IgD-negative memory B cell (primary cell): ENCODE measurements around the gene LYAR. TPM values are rescaled to one million over a fixed set of nuclear protein-coding genes. Genes with fewer than 3 reads are reported as not detected.
A peak's percentile ranks its signal among the peaks of the same experiment; 100 is the strongest.

Source experiments
- H3K27ac Mint-ChIP-seq, 3 donors: one replicate each; pipeline ENCODE4 v1.8.0; 2020 to 2022; ENCODE audit warnings: mild to moderate bottlenecking in 3 of 3, mixed read lengths in 3 of 3, moderate library complexity in 1 of 3
- H3K27me3 Mint-ChIP-seq: one replicate; pipeline ENCODE4 v1.8.0; 2021; ENCODE audit warnings: mixed read lengths
- H3K36me3 Mint-ChIP-seq: one replicate; pipeline ENCODE4 v1.8.0; 2020; ENCODE audit warnings: mild to moderate bottlenecking, mixed read lengths
- H3K4me1 Mint-ChIP-seq, 3 donors: one replicate each; pipeline ENCODE4 v1.8.0; 2020 to 2022; ENCODE audit warnings: mixed read lengths in 3 of 3, mild to moderate bottlenecking in 1 of 3
- H3K4me3 Mint-ChIP-seq, 4 donors: one replicate each; pipeline ENCODE4 v1.8.0; 2020 to 2022; ENCODE audit warnings: mild to moderate bottlenecking in 4 of 4, mixed read lengths in 4 of 4, moderate library complexity in 3 of 4
- H3K9me3 Mint-ChIP-seq, 3 donors: one replicate each; pipeline ENCODE4 v1.8.0; 2020 to 2021; ENCODE audit warnings: mixed read lengths in 3 of 3, mild to moderate bottlenecking in 1 of 3
- polyA plus RNA-seq: library from polyadenylated mRNA; unstranded; fragments of 300-500 nt; fragmentation: Illumina TruSeq; gene quantifications from one replicate; pipeline ENCODE4 v1.2.3, GENCODE V29; 2021

LYAR gene
- polyA plus RNA-seq, 1 donor from 2014 or later, result 18.9 TPM

DNA sequence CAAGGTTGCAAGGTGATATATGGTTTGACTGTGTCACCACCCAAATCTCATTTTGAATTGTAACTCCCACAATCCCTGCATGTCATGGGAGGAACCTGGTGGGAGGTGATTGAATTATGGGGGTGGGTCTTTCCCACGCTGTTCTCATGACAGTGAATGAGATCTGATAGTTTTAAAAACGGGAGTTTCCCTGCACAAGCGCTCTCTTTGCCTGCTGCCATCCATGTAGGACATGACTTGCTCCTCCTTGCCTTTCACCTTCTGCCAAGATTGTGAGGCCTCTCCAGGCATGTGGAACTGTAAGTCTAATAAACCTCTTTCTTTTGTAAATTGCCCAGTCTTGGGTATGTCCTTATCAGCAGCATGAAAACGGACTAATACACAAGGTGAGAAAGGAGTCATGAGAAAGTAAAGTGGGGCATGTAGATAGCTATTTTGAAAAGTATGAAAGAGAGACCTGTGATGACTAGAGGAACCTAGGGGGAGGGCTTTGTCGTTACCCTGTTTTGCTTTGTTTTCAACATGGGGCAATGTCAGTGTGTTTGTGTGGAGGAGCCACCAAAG, 6.4 kb upstream of the LYAR start:
- peaks cover 9 to 27% (median 12%) of the 10 kb centered on the region in 3 donors for H3K4me1 Mint-ChIP-seq
- H3K36me3 Mint-ChIP-seq, result peaks cover 3% of the 10 kb centered on the region
- H3K27me3 Mint-ChIP-seq, result no peaks in the 10 kb centered on the region
- H3K4me3 Mint-ChIP-seq, result no peak overlapping the region
- H3K27ac Mint-ChIP-seq, result no peak overlapping the region
- no peaks in the 10 kb centered on the region for H3K9me3 Mint-ChIP-seq

DNA sequence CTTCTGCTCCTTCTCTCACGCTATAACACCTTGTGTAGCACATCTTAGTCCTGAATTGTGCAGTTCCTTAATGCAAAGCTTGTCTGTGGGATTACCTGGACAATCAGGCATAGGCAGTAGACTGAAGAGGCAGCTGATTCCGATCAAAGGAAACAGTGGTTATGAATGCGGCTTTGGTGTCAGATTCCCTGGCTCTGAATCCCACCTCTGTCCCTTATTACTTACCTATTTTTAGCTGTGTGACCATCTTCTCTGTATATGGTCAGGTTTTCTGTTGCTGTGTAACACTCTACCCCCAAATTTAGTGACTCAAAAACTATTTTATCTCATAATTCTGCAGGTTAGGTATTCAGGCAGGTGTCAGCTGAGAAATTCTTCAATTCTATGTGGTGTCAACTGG, 3.3 kb upstream of the LYAR start:
- no peaks in the 10 kb centered on the region for H3K27me3 Mint-ChIP-seq
- no peaks in the 10 kb centered on the region for H3K9me3 Mint-ChIP-seq
- H3K4me1 Mint-ChIP-seq, result peaks cover 18 to 37% (median 30%) of the 10 kb centered on the region in 3 donors
- H3K4me3 Mint-ChIP-seq, result peak overlapping the region in 2 of 4 donors; percentile 17 to 82
- peaks cover 3% of the 10 kb centered on the region for H3K36me3 Mint-ChIP-seq
- H3K27ac Mint-ChIP-seq, result peak overlapping the region in 2 of 3 donors; percentile 64 to 66

DNA sequence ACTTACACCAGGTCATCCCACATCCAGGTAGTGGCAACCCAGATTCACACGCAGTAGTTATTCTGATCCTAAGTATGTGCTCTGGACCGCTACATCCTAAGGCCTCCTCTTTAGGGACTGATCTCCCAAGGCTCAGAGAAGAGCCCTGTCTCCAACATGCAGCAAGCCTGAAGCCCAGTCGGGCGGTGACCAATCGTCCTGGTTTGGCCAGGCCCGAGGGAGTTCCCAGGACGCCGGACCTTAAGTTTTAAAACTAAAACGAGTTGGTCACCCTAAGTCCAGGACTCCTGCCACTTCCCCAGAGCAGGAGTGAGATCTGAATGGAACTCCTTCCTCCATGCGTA, 385 bp downstream of the LYAR start:
- peaks cover 15 to 28% (median 28%) of the 10 kb centered on the region in 3 donors for H3K4me1 Mint-ChIP-seq
- H3K4me3 Mint-ChIP-seq, result peak overlapping the region; percentile 95 to 99 (median 98)

DNA sequence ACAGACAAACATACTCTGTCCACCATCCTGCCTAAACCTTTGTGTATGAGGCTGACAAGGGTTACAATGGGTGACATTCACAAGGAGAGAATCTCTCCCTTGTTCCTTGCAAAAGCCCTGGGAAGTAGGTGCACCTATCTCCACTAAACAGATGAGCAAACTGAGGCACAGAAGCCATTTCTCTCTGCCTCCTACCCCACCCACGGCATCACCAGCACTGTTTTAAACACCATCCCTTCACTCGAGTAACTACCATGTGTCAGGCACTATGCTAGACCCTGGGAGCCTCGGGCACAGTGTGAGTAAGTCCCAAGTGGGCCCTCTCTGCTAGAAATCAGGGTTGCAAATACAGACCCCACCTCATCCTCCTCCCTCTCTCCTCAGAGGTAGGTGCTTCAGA, 899 bp downstream of the LYAR start:
- peaks cover 15 to 28% (median 28%) of the 10 kb centered on the region in 3 donors for H3K4me1 Mint-ChIP-seq
- peaks cover 6% of the 10 kb centered on the region for H3K36me3 Mint-ChIP-seq
- H3K9me3 Mint-ChIP-seq, result no peaks in the 10 kb centered on the region
- no peaks in the 10 kb centered on the region for H3K27me3 Mint-ChIP-seq
- peak overlapping the region; percentile 95 to 99 (median 98) for H3K4me3 Mint-ChIP-seq
- H3K27ac Mint-ChIP-seq, result peak overlapping the region in 2 of 3 donors; percentile 75 to 82

More for the DNA sequence above, 385 bp downstream of the LYAR start:
- H3K27ac Mint-ChIP-seq, result peak overlapping the region in 2 of 3 donors; percentile 75 to 92
- peaks cover 6% of the 10 kb centered on the region for H3K36me3 Mint-ChIP-seq
- no peaks in the 10 kb centered on the region for H3K27me3 Mint-ChIP-seq
- H3K9me3 Mint-ChIP-seq, result no peaks in the 10 kb centered on the region

DNA sequence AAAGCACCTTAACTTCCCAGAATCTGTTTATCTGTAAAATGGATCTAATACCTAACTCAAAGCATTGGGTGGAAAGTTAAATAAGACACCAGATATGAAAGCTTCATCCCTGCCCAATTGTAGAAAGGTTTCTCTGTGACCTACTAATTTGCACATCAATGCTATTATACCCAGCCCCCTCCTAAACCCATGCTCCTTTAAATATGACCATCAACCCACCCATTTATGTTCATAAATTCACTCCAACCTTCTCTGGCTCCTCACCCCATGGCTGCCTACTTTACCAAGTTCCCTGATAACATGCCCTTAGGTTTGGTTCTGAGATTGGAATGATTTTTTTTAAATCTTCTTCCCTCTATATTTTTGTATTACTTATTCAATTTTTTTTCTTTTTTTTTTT, 1.9 kb downstream of the LYAR start:
- H3K27me3 Mint-ChIP-seq, result no peaks in the 10 kb centered on the region
- peaks cover 19 to 28% (median 26%) of the 10 kb centered on the region in 3 donors for H3K4me1 Mint-ChIP-seq
- peaks cover 6% of the 10 kb centered on the region for H3K36me3 Mint-ChIP-seq
- H3K9me3 Mint-ChIP-seq, result no peaks in the 10 kb centered on the region
- H3K27ac Mint-ChIP-seq, result peak overlapping the region in 1 of 3 donors; percentile 9
- H3K4me3 Mint-ChIP-seq, result peak overlapping the region in 2 of 4 donors; percentile 41 to 79

DNA sequence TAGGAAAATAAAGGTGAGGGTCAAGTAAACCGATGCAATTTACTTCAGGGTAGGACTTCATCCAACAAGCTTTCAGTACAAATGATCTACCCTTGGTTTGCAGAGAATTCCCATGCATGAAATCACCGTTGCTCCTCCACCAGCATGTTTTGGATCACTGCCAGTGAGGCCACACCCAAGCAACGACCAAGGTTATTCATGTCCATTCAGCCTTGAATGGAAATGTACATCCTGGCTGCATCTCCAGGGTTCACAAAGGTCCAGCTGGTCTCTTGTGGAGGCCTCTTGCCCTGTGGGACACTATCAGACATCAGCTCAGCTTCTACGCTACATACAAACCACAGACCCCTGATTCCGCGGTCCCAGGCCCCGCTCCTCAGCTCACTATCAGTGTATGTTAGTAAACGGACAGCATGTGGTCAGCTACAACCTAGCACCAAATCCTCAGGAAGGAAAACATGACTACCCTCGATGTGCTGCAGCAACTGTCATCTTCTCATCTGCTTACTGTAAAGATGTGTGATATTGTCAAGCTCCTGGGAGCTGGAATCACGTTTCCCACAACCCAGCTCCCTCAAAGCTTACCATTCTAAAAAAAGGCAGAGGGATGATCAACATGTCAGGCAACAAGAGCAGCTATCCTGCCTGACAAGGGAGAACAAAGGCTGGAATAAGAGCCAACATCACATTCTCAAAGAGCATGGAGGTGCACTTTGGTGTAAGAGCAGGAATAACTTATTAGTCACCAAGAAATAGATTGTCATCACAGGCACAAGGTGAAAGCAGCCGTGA, 4.9 kb downstream of the LYAR start:
- no peaks in the 10 kb centered on the region for H3K9me3 Mint-ChIP-seq
- no peak overlapping the region for H3K27ac Mint-ChIP-seq
- H3K4me1 Mint-ChIP-seq, result peaks cover 7 to 12% (median 8%) of the 10 kb centered on the region in 3 donors
- H3K27me3 Mint-ChIP-seq, result no peaks in the 10 kb centered on the region
- peak overlapping the region in 1 of 4 donors; percentile 71 for H3K4me3 Mint-ChIP-seq
- H3K36me3 Mint-ChIP-seq, result peaks cover 8% of the 10 kb centered on the region

DNA sequence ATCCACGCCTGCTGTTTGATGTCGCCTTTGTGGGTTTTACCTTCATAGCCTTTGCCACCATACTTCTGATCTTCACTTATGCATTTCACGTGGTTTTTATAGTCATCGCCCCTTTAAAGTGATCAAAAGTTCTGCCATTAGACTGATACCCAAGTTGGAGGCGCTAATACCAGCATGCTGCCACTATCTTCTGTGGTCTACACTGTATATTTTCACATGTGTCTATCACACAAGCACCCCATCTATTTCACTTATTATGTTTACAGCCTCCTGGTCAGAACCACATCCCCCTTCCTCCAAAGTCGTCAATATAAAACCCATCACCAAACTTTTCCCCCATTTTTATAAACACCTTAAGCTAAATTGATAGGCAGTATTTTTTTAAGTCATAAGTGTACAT, 8.2 kb downstream of the LYAR start:
- Mint-ChIP-seq H3K27me3 (no peaks in the 10 kb centered on the region), H3K4me1 (peaks cover 0 to 4% (median 0%) of the 10 kb centered on the region in 3 donors), H3K27ac (no peak overlapping the region), H3K9me3 (no peaks in the 10 kb centered on the region), H3K4me3 (no peak overlapping the region), H3K36me3 (peaks cover 11% of the 10 kb centered on the region)

DNA sequence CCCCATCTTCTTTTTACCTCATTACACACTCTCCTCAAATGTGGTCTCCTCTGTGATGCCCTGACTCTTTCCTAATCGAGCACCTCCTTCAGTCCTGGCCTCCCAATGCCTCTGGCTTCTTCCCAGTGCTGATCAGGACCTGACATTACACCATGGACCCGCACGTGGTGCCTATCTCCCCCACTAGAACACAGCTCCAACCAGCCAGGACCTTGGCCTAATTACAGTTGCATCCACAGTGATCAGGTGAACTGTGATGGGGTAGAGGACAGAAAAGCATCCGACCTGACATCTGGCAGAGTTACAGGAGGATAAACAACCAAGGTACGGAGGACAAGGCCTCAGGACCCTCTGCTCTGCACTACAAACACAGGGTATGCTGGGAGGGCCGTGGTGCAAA, 12.4 kb downstream of the LYAR start:
- peak overlapping the region in 1 of 4 donors; percentile 49 for H3K4me3 Mint-ChIP-seq
- no peak overlapping the region for H3K27ac Mint-ChIP-seq
- no peaks in the 10 kb centered on the region for H3K4me1 Mint-ChIP-seq
- no peaks in the 10 kb centered on the region for H3K27me3 Mint-ChIP-seq
- H3K9me3 Mint-ChIP-seq, result no peaks in the 10 kb centered on the region
- H3K36me3 Mint-ChIP-seq, result peaks cover 12% of the 10 kb centered on the region

DNA sequence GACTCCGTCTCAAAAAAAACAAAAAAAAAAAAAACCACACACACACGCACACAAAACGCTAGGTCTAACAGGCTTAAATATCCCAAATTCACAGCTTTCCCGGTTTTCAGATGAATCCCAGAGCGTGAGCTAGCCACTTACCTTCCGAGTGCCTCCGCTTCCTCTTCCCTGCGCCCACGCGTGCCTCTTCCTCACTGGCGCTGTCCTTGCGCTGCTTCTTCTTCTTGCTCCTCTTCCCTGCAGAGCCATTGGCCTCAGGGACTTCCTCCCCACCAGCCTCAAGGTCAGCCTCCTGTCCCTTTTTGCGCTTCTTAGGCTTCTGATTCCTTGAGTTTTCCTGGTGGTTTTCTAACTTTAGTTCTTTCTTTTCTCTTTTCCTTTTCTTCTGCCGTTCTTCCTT, 15.7 kb downstream of the LYAR start:
- Mint-ChIP-seq H3K4me3 (no peak overlapping the region), H3K9me3 (no peaks in the 10 kb centered on the region), H3K36me3 (peaks cover 7% of the 10 kb centered on the region), H3K27me3 (no peaks in the 10 kb centered on the region), H3K4me1 (peaks cover 0 to 2% (median 0%) of the 10 kb centered on the region in 3 donors), H3K27ac (peak overlapping the region in 1 of 3 donors; percentile 81)

DNA sequence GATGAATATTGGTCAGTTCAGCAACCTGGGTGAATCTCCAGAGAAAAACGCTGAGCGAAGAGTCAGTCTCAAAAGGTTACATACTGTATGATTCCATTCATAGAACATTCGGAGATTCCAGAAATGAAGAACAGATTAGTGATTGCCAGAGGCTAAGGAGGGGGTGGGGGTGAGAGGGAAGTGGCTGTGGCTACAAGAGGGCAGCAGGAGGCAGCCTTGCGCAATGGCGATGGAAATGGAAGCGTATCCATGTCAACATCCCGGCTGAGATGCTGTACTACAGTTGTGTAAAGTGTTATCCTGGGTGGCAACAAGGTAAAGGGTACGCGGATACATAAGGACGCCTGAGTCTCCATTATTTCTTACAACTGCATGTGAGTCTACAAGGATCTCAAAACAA, 18.0 kb downstream of the LYAR start:
- peaks cover 0 to 2% (median 0%) of the 10 kb centered on the region in 3 donors for H3K4me1 Mint-ChIP-seq
- no peaks in the 10 kb centered on the region for H3K9me3 Mint-ChIP-seq
- peak overlapping the region in 1 of 4 donors; percentile 39 for H3K4me3 Mint-ChIP-seq
- no peaks in the 10 kb centered on the region for H3K27me3 Mint-ChIP-seq
- H3K36me3 Mint-ChIP-seq, result peaks cover 9% of the 10 kb centered on the region
- peak overlapping the region in 1 of 3 donors; percentile 51 for H3K27ac Mint-ChIP-seq

DNA sequence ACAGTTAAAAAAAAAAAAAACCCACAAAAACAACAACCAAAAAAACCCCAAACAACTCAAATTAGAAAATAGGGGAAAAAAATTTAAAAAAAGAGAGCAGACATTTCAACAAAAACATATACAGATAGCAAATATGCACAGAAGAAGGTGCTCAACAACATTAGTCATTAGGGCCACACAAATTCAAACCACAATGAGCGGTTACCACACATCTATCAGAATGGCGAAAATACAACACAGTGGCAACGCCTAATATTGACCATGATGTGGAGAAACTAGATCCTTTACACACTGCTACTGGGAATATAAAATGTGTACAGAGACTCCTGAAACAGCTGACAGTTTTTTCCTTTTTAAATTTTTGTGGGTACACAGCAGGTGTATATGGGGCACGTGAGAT, 19.4 kb downstream of the LYAR start:
- H3K4me3 Mint-ChIP-seq, result no peak overlapping the region
- H3K4me1 Mint-ChIP-seq, result peaks cover 0 to 2% (median 0%) of the 10 kb centered on the region in 3 donors
- H3K9me3 Mint-ChIP-seq, result no peaks in the 10 kb centered on the region
- peaks cover 14% of the 10 kb centered on the region for H3K36me3 Mint-ChIP-seq
- H3K27ac Mint-ChIP-seq, result peak overlapping the region in 1 of 3 donors; percentile 90
- H3K27me3 Mint-ChIP-seq, result no peaks in the 10 kb centered on the region

DNA sequence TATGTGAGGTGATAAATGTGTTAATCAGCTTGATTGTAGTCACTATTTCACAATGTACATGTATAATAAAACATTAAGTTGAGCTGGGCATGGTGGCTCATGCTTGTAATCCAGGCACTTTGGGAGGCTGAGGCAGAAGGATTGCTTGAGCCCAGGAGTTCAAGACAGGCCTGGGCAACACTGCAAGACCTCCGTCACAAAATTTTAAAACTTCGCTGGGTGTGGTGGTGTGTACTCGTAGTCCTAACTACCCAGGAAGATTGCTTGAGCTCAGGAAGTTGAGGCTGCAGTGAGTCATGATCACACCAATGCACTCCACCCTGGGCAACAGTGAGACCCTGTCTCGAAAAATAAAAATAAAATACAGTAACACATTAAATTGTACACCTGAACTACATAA, 20.1 kb downstream of the LYAR start:
- H3K27ac Mint-ChIP-seq, result peak overlapping the region in 1 of 3 donors; percentile 89
- peaks cover 0 to 2% (median 0%) of the 10 kb centered on the region in 3 donors for H3K4me1 Mint-ChIP-seq
- H3K4me3 Mint-ChIP-seq, result no peak overlapping the region
- peaks cover 14% of the 10 kb centered on the region for H3K36me3 Mint-ChIP-seq
- H3K27me3 Mint-ChIP-seq, result no peaks in the 10 kb centered on the region
- no peaks in the 10 kb centered on the region for H3K9me3 Mint-ChIP-seq

DNA sequence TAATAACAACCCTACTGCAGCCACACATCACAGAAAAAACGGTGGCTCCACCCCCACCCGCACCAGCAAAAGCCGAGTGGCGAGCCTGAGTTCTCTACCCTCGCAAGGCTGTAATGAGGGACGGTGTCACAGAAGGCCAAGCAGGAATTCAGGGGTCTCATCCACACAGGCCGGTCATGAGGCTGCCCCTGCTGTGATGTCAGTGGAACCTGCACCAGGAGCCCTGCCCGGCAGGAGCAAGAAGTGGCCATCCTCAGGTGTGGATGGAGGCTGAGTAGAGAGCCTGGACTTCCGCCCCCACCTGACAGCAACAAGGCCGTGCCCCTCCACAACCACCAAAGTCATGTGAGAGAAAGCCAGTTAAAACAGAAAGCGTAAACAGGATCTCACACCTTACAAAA, 20.6 kb downstream of the LYAR start:
- no peaks in the 10 kb centered on the region for H3K27me3 Mint-ChIP-seq
- H3K4me1 Mint-ChIP-seq, result peaks cover 0 to 2% (median 0%) of the 10 kb centered on the region in 3 donors
- H3K4me3 Mint-ChIP-seq, result peak overlapping the region in 2 of 4 donors; percentile 58 to 70
- peak overlapping the region in 1 of 3 donors; percentile 89 for H3K27ac Mint-ChIP-seq
- no peaks in the 10 kb centered on the region for H3K9me3 Mint-ChIP-seq
- H3K36me3 Mint-ChIP-seq, result peaks cover 14% of the 10 kb centered on the region

DNA sequence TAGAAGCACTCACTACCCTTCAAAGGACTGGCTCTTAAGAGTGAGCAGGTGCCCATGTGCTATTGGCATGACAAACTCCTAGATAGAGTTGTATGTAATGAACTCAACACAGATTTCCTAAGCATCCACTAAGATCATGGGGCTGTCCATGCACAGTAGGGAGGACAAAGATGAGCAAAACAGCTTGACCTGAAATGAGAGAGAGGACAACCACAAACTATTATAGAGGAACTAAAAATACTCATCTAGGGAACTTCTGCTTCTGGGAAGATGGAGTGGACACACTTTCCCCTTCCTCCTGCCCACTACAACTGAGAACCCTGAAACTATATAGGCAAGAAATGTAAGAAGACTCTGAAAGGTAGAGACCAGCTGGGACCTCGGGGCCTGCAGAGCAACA, 21.2 kb downstream of the LYAR start:
- peak overlapping the region in 1 of 3 donors; percentile 89 for H3K27ac Mint-ChIP-seq
- H3K9me3 Mint-ChIP-seq, result no peaks in the 10 kb centered on the region
- H3K4me3 Mint-ChIP-seq, result peak overlapping the region in 1 of 4 donors; percentile 70
- peaks cover 12% of the 10 kb centered on the region for H3K36me3 Mint-ChIP-seq
- no peaks in the 10 kb centered on the region for H3K27me3 Mint-ChIP-seq
- peaks cover 0 to 2% (median 0%) of the 10 kb centered on the region in 3 donors for H3K4me1 Mint-ChIP-seq

DNA sequence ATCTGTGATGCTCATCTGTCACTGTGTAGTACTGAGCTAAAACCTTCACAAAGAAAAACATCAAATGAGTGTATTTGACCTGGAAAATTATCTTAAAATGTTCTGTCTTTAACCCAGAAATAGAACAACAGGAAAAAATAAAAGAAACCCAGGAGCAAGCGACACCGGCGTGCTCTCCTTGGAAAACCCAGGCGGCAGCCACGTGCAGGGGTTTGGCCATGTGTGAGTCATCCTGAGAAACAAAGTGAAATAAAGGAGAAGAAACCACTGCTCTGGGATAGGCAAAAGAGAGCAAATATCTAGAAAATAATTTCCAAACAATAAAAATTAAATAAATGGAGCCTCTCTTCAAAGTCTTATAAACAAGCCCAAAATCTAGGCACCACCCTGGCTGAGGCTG, 22.0 kb downstream of the LYAR start:
- Mint-ChIP-seq H3K36me3 (peaks cover 12% of the 10 kb centered on the region), H3K4me3 (no peak overlapping the region), H3K27me3 (no peaks in the 10 kb centered on the region), H3K27ac (no peak overlapping the region), H3K9me3 (no peaks in the 10 kb centered on the region), H3K4me1 (peaks cover 0 to 2% (median 0%) of the 10 kb centered on the region in 3 donors)
